NCI-H748 treated with DMSO at 0.1 percent for 48 hours (cell line): ENCODE results near the gene NXPH3.

Experiments used
- DNase-seq: peaks from one replicate; lab custom pipeline; 2025; lab: John Stamatoyannopoulos, UW

NXPH3 gene

DNA sequence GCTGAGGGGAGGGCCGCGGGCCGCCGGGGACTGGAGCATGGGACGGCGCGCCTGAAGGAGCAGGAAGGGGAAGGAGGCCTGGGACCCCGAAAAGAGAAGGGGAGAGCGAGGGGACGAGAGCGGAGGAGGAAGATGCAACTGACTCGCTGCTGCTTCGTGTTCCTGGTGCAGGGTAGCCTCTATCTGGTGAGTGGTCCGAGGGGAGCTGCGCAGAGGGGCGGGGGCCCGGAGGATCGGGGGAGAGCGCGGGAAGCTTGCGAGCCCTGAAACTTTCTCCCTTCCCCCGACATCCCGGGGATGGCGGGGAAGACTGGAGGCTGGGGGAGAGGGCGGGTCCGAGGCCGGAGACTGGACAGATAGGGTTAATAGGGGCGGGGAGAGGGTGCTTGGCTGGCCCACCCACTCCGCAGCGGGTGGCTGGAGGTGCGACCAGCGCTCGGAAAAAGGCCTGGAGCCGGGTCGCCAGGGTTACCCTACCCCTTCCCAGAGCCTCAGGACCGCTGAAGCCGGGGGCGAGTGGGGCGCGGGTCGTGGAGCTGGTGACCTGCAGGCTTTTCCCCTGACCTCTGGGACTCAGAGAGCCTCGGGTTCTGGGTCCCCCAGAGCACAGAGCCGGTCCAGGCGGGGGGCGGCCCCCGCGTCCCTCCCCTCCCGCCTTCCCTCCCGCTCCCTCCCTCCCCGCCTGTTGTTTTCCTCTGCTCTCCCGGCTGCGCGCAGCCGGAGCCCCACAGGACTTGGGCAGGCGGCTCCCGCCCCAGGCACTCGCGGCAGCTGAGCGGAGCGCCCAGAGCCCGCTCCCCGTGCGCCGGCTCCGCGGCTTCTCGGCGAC lies 631 bp downstream of the NXPH3 start:
- no peak for DNase-seq

- DNase-seq: no peak
These were observed 1.4 kb downstream of the NXPH3 start for GRCh38 chr17:49576917-49577649.

DNA sequence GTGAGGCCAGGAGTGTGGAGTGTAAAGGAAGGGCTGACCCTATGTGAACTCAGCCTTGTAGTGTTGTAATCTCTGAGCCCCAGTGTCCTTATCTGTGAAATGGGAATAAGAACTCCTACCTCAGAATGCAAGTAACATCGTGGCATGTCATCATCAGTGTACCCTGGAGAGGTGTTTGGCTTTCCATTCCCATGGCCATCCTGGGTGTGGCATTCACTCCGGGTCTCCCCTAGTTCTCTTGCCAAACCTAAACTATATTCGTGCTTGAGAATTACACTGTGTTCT lies 1.9 kb downstream of the NXPH3 start:
- no peak for DNase-seq

DNA sequence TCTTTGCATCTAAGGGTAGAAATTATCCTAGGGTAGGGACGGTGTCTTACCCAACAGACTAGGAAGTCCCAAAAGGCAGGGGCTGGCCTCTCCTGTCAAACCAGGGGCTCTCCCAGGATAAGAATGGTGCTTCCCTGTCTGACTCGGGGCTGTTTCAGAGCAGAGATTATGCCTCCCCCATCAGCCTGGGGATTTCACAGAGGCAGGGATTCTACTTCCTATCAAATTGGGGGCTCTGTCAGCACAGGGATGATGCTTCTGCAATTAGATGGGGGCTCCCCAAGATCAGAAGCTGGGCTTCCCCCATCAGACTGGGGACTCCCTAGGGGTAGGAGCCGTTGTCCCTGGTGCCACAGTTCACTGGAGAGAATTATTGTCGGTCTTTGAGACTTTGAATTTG lies 2.3 kb downstream of the NXPH3 start:
- DNase-seq: no peak

GRCh38 chr17:49578414-49578813 lies 2.7 kb downstream of the NXPH3 start:
- DNase-seq: no peak

DNA sequence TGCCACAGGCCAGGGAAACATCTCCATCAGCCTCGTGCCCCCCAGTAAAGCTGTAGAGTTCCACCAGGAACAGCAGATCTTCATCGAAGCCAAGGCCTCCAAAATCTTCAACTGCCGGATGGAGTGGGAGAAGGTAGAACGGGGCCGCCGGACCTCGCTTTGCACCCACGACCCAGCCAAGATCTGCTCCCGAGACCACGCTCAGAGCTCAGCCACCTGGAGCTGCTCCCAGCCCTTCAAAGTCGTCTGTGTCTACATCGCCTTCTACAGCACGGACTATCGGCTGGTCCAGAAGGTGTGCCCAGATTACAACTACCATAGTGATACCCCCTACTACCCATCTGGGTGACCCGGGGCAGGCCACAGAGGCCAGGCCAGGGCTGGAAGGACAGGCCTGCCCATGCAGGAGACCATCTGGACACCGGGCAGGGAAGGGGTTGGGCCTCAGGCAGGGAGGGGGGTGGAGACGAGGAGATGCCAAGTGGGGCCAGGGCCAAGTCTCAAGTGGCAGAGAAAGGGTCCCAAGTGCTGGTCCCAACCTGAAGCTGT lies 3.4 kb downstream of the NXPH3 start:
- DNase-seq: no peak

DNA sequence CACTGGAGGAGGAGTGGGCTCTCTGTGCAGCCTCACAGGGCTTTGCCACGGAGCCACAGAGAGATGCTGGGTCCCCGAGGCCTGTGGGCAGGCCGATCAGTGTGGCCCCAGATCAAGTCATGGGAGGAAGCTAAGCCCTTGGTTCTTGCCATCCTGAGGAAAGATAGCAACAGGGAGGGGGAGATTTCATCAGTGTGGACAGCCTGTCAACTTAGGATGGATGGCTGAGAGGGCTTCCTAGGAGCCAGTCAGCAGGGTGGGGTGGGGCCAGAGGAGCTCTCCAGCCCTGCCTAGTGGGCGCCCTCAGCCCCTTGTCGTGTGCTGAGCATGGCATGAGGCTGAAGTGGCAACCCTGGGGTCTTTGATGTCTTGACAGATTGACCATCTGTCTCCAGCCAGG lies 3.9 kb downstream of the NXPH3 start:
- no peak for DNase-seq

DNA sequence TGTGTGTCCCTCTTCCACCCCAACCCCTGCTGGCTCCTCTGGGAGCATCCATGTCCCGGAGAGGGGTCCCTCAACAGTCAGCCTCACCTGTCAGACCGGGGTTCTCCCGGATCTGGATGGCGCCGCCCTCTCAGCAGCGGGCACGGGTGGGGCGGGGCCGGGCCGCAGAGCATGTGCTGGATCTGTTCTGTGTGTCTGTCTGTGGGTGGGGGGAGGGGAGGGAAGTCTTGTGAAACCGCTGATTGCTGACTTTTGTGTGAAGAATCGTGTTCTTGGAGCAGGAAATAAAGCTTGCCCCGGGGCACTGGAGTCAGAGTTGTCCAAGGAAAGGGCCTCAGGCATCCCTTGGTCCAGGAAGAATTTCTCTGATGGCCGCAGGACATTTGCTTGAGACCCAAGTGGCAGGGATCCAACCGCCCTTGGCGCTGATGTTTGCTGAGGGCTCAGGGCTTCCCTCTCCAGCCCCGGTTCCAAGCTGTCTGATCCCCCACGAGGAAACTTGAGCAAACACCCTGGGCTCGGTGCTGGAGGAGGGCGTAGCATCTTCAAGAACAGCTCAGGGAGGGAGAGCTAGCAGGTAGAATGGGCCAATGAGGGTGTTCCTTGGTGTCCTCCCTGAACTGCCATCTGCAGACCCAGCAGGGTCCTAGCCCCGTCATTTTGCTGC lies 4.5 kb downstream of the NXPH3 start:
- DNase-seq: no peak

- no peak for DNase-seq
These were observed 5.4 kb downstream of the NXPH3 start for GRCh38 chr17:49580981-49581647.

DNA sequence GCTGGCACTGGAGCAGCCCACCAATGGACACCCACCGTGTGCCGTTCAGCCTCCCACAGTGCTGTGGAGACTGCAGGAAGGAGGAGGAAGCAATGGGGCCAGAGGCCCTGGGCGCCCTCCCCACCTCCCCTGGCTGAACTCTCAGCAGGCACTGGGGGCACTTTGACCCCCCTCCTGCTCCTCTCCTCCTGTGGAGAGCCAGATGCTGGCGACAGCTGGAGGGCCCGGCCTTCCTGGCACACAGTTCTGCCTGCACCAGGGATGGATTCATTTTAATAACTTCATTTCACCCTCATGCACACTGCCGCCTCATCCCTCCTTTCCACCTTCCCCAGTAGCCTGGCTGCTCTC lies 6.0 kb downstream of the NXPH3 start:
- no peak for DNase-seq

DNA sequence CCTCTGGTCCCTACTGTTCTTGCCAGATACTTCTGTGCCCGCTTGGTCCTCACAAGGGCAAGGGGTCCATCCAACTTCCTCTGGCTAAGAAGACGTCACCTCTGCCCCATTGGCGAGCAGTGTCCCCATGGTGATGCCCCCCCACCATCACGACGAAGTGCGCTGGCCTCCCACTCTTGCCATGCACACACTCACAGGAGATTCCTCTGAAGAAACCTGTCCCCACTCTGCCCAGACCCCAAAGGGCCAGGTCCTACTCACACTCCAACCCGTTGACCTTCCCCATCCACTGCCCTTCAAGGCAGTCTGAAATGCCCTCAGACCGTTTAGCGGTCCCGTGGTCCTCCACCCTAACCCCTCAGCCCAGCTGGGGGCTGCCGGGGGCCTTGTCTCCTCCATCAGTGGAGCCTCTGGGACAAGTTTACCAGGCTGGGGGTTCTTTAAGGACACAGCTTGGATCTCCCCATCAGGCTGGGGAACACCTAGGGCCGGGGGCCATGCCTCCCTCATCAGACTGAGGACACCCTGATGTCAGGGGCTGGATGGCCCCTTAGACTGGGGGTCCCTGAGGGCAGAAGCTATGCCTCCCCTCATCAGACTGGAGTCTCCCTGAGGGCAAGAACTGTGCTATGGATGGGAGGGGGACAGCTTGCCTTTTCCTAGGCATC lies 6.5 kb downstream of the NXPH3 start:
- no peak for DNase-seq

DNA sequence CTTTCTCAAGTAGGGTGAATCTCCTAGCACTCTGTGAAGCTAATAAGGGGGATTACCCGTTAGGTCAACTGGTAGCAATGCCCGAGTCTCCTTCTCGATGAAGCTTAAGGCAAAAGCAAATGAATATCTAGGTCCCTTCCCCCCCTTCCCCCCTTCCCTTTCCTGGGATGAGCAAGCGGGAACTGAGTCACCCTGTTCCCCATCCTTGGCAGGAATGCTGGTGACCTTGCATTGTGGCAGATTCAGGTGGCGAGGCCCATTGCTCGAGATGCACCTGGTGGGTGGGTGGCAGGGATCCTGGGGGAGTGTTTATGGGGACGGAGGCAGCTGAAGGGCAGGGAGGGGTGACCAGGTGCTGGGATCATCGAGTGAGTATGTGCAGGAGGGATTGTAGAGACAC lies 7.1 kb downstream of the NXPH3 start:
- DNase-seq: no peak

DNA sequence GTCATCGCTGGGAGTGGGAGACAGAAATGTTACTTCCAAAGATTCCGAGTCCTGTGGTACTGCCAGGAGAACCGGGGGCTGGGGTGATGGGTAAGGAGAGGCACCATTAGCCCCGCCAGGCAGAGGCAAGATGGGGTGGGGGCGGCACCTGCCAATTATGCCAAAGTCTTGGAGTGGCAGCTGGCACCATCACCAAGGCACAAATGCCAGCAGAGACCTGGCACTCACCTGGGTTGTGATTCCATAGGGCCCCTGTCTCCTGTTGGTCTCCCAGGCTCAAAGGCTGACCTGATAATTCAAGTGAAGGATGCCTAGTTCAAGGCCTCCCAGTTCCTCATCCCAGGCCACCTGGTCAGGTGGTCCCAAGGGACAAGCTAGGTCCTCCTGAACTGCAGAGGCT lies 7.6 kb downstream of the NXPH3 start:
- DNase-seq: no peak

DNA sequence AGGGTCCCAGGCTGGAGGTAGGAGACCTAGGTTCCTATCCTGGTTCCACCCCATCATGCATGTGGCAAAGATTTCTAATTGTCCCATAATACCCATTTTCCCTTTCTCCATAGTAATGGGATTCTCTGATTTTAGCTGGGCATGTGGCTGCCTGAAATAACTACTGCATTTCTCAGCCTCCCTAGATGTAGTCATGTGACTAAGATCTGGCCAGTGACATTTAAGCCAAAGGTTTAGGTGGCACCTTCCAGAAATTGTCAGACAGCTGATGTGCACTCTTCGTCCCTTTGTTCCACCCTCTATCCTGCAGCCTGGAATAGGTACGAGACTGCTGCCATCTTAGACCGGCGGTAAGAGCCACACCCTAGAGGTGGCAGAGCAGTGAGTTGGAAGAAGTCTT lies 8.2 kb downstream of the NXPH3 start:
- no peak for DNase-seq

DNA sequence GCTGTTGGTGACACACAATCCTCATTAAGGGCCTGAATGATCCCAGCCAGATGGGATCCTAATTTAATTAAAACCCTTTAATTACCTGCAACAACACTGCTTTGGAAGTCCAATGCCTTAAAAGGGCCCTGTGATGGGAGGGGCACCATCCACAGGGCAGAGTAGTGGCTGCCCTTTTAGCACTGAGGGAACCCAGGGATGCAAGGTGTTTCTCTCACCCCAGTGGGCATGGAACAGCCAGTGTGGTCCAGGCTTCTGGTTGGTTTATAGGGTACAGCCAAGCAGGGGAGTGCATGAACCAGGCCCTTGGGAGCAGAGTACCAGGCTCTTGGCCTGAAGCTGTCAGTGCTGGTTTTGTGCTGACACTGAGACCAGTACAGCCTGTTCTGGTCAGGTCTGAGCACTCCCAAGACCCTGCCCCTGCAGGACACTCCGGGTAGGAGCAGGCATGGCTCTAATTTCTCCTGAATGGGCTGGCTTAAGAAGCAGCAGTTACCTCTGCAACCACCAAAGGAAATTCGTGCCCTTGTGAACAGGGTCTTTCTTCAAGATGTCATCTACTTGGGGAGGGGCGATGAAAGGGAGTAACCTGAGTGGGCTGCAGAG lies 9.9 kb downstream of the NXPH3 start:
- no peak for DNase-seq

DNA sequence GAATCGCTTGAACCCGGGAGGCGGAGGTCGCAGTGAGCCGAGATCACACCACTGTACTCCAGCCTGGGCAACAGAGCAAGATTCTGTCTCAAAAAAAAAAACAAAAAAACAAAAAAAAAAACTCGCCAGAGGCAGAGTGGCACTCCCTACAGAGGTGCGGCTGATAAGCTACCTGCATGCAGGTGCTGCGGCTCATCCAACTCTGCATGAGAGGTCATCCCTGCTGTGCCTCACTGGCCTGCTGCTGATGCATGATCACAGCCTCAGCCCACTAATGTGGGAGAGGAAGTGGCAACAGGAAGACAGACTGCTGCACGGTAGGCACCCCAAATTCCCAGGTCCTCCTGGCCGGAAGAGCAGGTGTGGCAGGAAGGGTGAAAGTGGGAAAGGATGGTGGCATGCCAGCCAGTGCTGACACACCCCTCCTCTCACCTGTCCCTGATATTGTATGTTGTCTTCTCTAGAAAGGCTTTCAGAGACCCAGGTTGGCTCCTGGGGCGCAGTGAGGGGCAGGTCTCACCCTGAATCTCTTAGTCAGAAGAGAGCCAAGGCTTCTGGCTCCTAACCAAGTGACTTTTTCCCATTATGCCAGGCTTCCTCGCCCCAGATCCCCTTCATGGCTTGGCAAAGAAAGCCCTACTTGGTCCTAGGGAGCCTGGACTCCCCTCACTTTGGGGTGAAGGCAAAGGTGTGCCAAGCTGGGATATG lies 11.8 kb downstream of the NXPH3 start:
- DNase-seq: no peak

GRCh38 chr17:49588312-49588711 lies 12.6 kb downstream of the NXPH3 start:
- DNase-seq: no peak

GRCh38 chr17:49588726-49589576 lies 13.3 kb downstream of the NXPH3 start:
- DNase-seq: no peak

- no peak for DNase-seq
These were observed 13.9 kb downstream of the NXPH3 start for GRCh38 chr17:49589577-49589927.

- DNase-seq: no peak
These were observed 15.2 kb downstream of the NXPH3 start for GRCh38 chr17:49590874-49591273.
